HL-60 (cell line): Measurements from ENCODE around the gene STEAP4.

Experiments used
- GABPA ChIP-seq: IDR thresholded peaks from 2 replicates; pipeline ENCODE4 v1.6.1; 2012; ENCODE audit warnings: low read depth
- POLR2AphosphoS5 ChIP-seq: IDR thresholded peaks from 2 replicates; pipeline ENCODE4 v1.6.1; 2012; ENCODE audit warnings: low read depth
- SPI1 ChIP-seq: IDR thresholded peaks from 2 replicates; pipeline ENCODE4 v1.6.1; 2012; ENCODE audit warnings: low read depth, mild to moderate bottlenecking, borderline replicate concordance
- TF ChIP-seq, protein P1 (sequence below): IDR thresholded peaks from one replicate; pipeline ENCODE4 v1.5.1; 2011; ENCODE audit warnings: low read length, control low read depth, inconsistent platforms; ENCODE audit not compliant: insufficient read depth
- TF ChIP-seq, protein P2 (sequence below): IDR thresholded peaks from 2 replicates; pipeline ENCODE4 v1.6.1; 2012; ENCODE audit warnings: low read depth; ENCODE audit not compliant: insufficient replicate concordance

DNA sequence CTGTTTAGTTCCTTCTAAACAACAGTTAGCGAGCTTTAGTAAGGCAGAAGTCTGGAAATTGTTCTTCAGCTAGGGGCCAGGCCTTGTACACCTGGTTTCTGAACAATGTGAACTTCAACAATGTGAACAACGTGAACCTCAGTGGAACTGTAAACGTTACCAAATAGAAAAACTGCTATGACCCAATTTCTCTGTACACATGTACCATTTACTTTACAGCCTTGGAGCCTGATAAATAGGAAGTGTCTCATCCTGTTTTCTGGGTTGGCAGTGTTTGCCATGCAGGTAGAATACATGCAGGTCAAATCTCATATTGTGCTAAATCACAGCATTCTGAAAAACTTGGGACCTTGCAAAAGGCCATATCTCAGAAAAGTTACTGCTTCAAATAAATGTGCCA lies 1.6 kb downstream of the STEAP4 start:
- TF ChIP-seq, protein P1, sequence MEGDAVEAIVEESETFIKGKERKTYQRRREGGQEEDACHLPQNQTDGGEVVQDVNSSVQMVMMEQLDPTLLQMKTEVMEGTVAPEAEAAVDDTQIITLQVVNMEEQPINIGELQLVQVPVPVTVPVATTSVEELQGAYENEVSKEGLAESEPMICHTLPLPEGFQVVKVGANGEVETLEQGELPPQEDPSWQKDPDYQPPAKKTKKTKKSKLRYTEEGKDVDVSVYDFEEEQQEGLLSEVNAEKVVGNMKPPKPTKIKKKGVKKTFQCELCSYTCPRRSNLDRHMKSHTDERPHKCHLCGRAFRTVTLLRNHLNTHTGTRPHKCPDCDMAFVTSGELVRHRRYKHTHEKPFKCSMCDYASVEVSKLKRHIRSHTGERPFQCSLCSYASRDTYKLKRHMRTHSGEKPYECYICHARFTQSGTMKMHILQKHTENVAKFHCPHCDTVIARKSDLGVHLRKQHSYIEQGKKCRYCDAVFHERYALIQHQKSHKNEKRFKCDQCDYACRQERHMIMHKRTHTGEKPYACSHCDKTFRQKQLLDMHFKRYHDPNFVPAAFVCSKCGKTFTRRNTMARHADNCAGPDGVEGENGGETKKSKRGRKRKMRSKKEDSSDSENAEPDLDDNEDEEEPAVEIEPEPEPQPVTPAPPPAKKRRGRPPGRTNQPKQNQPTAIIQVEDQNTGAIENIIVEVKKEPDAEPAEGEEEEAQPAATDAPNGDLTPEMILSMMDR, result no peak
- TF ChIP-seq, protein P2, sequence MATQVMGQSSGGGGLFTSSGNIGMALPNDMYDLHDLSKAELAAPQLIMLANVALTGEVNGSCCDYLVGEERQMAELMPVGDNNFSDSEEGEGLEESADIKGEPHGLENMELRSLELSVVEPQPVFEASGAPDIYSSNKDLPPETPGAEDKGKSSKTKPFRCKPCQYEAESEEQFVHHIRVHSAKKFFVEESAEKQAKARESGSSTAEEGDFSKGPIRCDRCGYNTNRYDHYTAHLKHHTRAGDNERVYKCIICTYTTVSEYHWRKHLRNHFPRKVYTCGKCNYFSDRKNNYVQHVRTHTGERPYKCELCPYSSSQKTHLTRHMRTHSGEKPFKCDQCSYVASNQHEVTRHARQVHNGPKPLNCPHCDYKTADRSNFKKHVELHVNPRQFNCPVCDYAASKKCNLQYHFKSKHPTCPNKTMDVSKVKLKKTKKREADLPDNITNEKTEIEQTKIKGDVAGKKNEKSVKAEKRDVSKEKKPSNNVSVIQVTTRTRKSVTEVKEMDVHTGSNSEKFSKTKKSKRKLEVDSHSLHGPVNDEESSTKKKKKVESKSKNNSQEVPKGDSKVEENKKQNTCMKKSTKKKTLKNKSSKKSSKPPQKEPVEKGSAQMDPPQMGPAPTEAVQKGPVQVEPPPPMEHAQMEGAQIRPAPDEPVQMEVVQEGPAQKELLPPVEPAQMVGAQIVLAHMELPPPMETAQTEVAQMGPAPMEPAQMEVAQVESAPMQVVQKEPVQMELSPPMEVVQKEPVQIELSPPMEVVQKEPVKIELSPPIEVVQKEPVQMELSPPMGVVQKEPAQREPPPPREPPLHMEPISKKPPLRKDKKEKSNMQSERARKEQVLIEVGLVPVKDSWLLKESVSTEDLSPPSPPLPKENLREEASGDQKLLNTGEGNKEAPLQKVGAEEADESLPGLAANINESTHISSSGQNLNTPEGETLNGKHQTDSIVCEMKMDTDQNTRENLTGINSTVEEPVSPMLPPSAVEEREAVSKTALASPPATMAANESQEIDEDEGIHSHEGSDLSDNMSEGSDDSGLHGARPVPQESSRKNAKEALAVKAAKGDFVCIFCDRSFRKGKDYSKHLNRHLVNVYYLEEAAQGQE, result no peak
- no peak for TF ChIP-seq GABPA
- TF ChIP-seq SPI1, result no peak
- TF ChIP-seq POLR2AphosphoS5, result no peak
